HCT116 (cell line): ENCODE results near the gene ACOT9. TPM values are rescaled to one million over a fixed set of nuclear protein-coding genes. Genes with fewer than 3 reads are reported as not detected.

Source experiments
- ATAC-seq: fragments of 200-7000 bp; cut with Tn5 transposase; 2 replicates; pipeline ENCODE4 v1.9.1; 2020; ENCODE audit warnings: mild to moderate bottlenecking, moderate library complexity
- BruUV-seq: library from RNA; stranded (reverse); fragments of 400-500 nt; replicated peaks from 2 replicates; lab custom pipeline; 2021; lab: Mats Ljungman, UMichigan
- CTCF ChIA-PET: fragments of 300-600 bp; sonication (Branson Sonifier 250); formaldehyde crosslinking; loops from one replicate; lab custom pipeline; 2021; ENCODE audit warnings: antibody characterized with exemption; lab: Charles Lee
- POLR2A ChIA-PET: fragments of 300-600, 350-600 bp; sonication (Branson Sonifier 250); formaldehyde crosslinking; loops from one replicate; lab custom pipeline; 2021; ENCODE audit warnings: antibody characterized with exemption; lab: Charles Lee
- RAD21 ChIA-PET, 2 experiments: fragments of 300-600 bp; sonication (Branson Sonifier 250); formaldehyde crosslinking; loops; one replicate each; lab custom pipeline; 2023; ENCODE audit warnings: low total read pairs in 2 of 2; ENCODE audit not compliant: uncharacterized antibody in 2 of 2, unreplicated experiment in 2 of 2, low non-redundant PET in 1 of 2; lab: Charles Lee
- DNase-seq: peaks from one replicate; pipeline ENCODE4 v3.0.0-alpha.2; 2010; ENCODE audit warnings: low read depth, low spot score
- H2AFZ ChIP-seq: fragments of 200-600 bp; shearing (Covaris generic), sonication (generic); 2 replicates; pipeline ENCODE4 v1.6.1; 2017; ENCODE audit warnings: low read depth, mixed run types, mixed read lengths, antibody characterized with exemption, low read length; ENCODE audit not compliant: poor library complexity, severe bottlenecking
- H3K27ac ChIP-seq: 2 replicates; pipeline ENCODE4 v1.5.1; 2012; ENCODE audit warnings: low read depth, low read length
- H3K27me3 ChIP-seq: fragments of 200-600 bp; sonication (generic); 2 replicates; pipeline ENCODE4 v1.6.1; 2016; ENCODE audit warnings: mixed run types, low read length, mixed read lengths; ENCODE audit not compliant: insufficient read depth
- H3K36me3 ChIP-seq, 2 experiments: fragments of 200-500 bp in 1 of 2; fragments of 200-600 bp in 1 of 2; sonication (Bioruptor generic) in 1 of 2; sonication (generic) in 1 of 2; 2 replicates each; pipeline versions ENCODE4 v1.5.1 to v1.6.1; 2014 to 2016; ENCODE audit warnings: low read length in 2 of 2, inconsistent platforms in 1 of 2, mixed read lengths in 1 of 2, mixed run types in 1 of 2; ENCODE audit not compliant: insufficient read depth in 2 of 2, control insufficient read depth in 1 of 2
- H3K4me1 ChIP-seq, 2 experiments: fragments of 200-600 bp in 1 of 2; sonication (generic) in 1 of 2; 2 replicates each; pipeline versions ENCODE4 v1.5.1 to v1.6.1; 2012 to 2017; ENCODE audit warnings: low read length in 2 of 2, inconsistent platforms in 1 of 2, mild to moderate bottlenecking in 1 of 2, mixed read lengths in 1 of 2, mixed run types in 1 of 2, moderate library complexity in 1 of 2; ENCODE audit not compliant: insufficient read depth in 2 of 2, control insufficient read depth in 1 of 2
- H3K4me2 ChIP-seq: fragments of 200-600 bp; sonication (generic); 2 replicates; pipeline ENCODE4 v1.6.1; 2017; ENCODE audit warnings: mixed run types, low read length, mixed read lengths
- H3K4me3 ChIP-seq, 2 experiments: fragments of 200-600 bp in 1 of 2; sonication (generic) in 1 of 2; replicated peaks in 1 of 2; 2 replicates each; pipeline ENCODE4 v1.5.1; 2011 to 2016; ENCODE audit warnings: low read length in 2 of 2, control low read depth in 1 of 2, low read depth in 1 of 2, mild to moderate bottlenecking in 1 of 2, mixed read lengths in 1 of 2, mixed run types in 1 of 2
- H3K79me2 ChIP-seq: fragments of 200-600 bp; sonication (generic); 2 replicates; pipeline ENCODE4 v1.6.1; 2017; ENCODE audit warnings: mild to moderate bottlenecking, mixed run types, low read length, moderate library complexity, mixed read lengths; ENCODE audit not compliant: insufficient read depth
- H3K9ac ChIP-seq: fragments of 200-600 bp; sonication (generic); 2 replicates; pipeline ENCODE4 v1.6.1; 2016; ENCODE audit warnings: low read length, mixed read lengths
- H3K9me2 ChIP-seq: fragments of 200-600 bp; sonication (generic), shearing (Covaris generic); 2 replicates; pipeline ENCODE4 v1.6.1; 2017; ENCODE audit warnings: mixed run types, mild to moderate bottlenecking, moderate library complexity; ENCODE audit not compliant: insufficient read depth
- H3K9me3 ChIP-seq, 2 experiments: fragments of 200-500 bp in 1 of 2; fragments of 200-600 bp in 1 of 2; sonication (Bioruptor generic) in 1 of 2; sonication (generic) in 1 of 2; 2 replicates each; pipeline ENCODE4 v1.6.1; 2014 to 2017; ENCODE audit warnings: low read length in 2 of 2, mixed read lengths in 2 of 2, inconsistent platforms in 1 of 2, low read depth in 1 of 2, mild to moderate bottlenecking in 1 of 2, mixed run types in 1 of 2, moderate library complexity in 1 of 2; ENCODE audit not compliant: control insufficient read depth in 1 of 2, insufficient read depth in 1 of 2
- H4K20me1 ChIP-seq: fragments of 200-600 bp; sonication (generic), shearing (Covaris generic); 2 replicates; pipeline ENCODE4 v1.6.1; 2017; ENCODE audit warnings: mixed run types, mild to moderate bottlenecking, moderate library complexity; ENCODE audit not compliant: insufficient read depth
- CEBPB ChIP-seq: IDR thresholded peaks from 2 replicates; pipeline ENCODE4 v1.6.1; 2012; ENCODE audit warnings: low read depth
- ELF1 ChIP-seq: IDR thresholded peaks from 2 replicates; pipeline ENCODE4 v1.6.1; 2012; ENCODE audit warnings: low read depth, borderline replicate concordance
- RAD21 ChIP-seq: IDR thresholded peaks from 2 replicates; pipeline ENCODE4 v1.6.1; 2012; ENCODE audit warnings: low read depth, mild to moderate bottlenecking
- SIN3A ChIP-seq: IDR thresholded peaks from 2 replicates; pipeline ENCODE4 v1.6.1; 2012; ENCODE audit warnings: low read depth
- SRF ChIP-seq: IDR thresholded peaks from 2 replicates; pipeline ENCODE4 v1.6.1; 2012; ENCODE audit warnings: low read depth
- TCF7L2 ChIP-seq: IDR thresholded peaks from 2 replicates; pipeline ENCODE4 v1.7.0; 2011; ENCODE audit warnings: borderline replicate concordance, inconsistent platforms; ENCODE audit not compliant: insufficient read depth, insufficient read length; ENCODE audit errors: extremely low read depth
- ZFX ChIP-seq: fragments of 450-650 bp; IDR thresholded peaks from 2 replicates; pipeline ENCODE4 v1.6.1; 2017
- intact Hi-C: fragments of 100-400 bp; cut with micrococcal nuclease; formaldehyde crosslinking; loops from 2 replicates; pipeline ENCODE4 v1.10.0; 2022
- total RNA-seq: library from RNA; stranded (reverse); gene quantifications from one replicate; pipeline ENCODE4 v1.2.1, GENCODE V29; 2021; ENCODE audit not compliant: unreplicated experiment
- TF ChIP-seq, protein P1 (sequence below): IDR thresholded peaks from 2 replicates; pipeline ENCODE4 v1.6.1; 2012
- TF ChIP-seq, protein P2 (sequence below), 3 experiments: fragments of 200-600 bp in 1 of 3; sonication (generic) in 1 of 3; IDR thresholded peaks in 2 of 3; conservative IDR thresholded peaks in 1 of 3; 2 replicates each; pipeline ENCODE4 v1.5.1; 2012 to 2017; ENCODE audit warnings: low read depth in 2 of 3, low read length in 2 of 3, antibody characterized with exemption in 1 of 3, borderline replicate concordance in 1 of 3, control low read depth in 1 of 3, mild to moderate bottlenecking in 1 of 3, mixed read lengths in 1 of 3, mixed run types in 1 of 3, moderate library complexity in 1 of 3; ENCODE audit not compliant: insufficient read depth in 1 of 3

Gene ACOT9
- total RNA-seq, 1 experiment from 2014 or later, result 59.7 TPM

- POLR2A ChIA-PET, result no interaction called here
- peak overlapping the region; percentile 85 for H2AFZ ChIP-seq
Measured at GRCh38 chrX:23756165-23756564, 13.1 kb upstream of the ACOT9 start.

More at GRCh38 chrX:23756165-23756564, 13.1 kb upstream of the ACOT9 start:
- no peaks in the 10 kb centered on the region for H3K9me2 ChIP-seq
- no peak overlapping the region for H3K4me3 ChIP-seq
- ATAC-seq (peak; percentile 52), DNase-seq (no peak)
- no peak overlapping the region for H3K27ac ChIP-seq
- no peaks in the 10 kb centered on the region for H4K20me1 ChIP-seq
- intact Hi-C loops, result loop anchor here (1.0 kb wide), 1 partner anchor 146 kb away; no protein-coding TSS in a partner anchor
- CTCF ChIA-PET, result no interaction called here
- no TSS peak for BruUV-seq
- H3K27me3 ChIP-seq, result no peaks in the 10 kb centered on the region
- H3K9ac ChIP-seq, result no peak overlapping the region
- TF ChIP-seq, protein P1, sequence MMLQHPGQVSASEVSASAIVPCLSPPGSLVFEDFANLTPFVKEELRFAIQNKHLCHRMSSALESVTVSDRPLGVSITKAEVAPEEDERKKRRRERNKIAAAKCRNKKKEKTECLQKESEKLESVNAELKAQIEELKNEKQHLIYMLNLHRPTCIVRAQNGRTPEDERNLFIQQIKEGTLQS, result no peak
- TF ChIP-seq TCF7L2 (no peak), SRF (no peak), CEBPB (no peak), ELF1 (no peak), RAD21 (peak; percentile 62), SIN3A (no peak), ZFX (no peak)
- TF ChIP-seq, protein P2, sequence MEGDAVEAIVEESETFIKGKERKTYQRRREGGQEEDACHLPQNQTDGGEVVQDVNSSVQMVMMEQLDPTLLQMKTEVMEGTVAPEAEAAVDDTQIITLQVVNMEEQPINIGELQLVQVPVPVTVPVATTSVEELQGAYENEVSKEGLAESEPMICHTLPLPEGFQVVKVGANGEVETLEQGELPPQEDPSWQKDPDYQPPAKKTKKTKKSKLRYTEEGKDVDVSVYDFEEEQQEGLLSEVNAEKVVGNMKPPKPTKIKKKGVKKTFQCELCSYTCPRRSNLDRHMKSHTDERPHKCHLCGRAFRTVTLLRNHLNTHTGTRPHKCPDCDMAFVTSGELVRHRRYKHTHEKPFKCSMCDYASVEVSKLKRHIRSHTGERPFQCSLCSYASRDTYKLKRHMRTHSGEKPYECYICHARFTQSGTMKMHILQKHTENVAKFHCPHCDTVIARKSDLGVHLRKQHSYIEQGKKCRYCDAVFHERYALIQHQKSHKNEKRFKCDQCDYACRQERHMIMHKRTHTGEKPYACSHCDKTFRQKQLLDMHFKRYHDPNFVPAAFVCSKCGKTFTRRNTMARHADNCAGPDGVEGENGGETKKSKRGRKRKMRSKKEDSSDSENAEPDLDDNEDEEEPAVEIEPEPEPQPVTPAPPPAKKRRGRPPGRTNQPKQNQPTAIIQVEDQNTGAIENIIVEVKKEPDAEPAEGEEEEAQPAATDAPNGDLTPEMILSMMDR (IDR thresholded peaks at IDR 0.05 in 2 of 3, conservative IDR thresholded peaks at IDR 0.05 in 1 of 3; ENCODE audit: borderline replicate concordance in 1 of 3, insufficient read depth in 1 of 3, low read depth in 2 of 3, low read length in 2 of 3), result peak; percentile 52 to 62 (median 58)
- H3K4me2 ChIP-seq, result 0 out of 2 replicates have a peak overlapping the region, but pooled peaks have one; percentile 28
- peaks cover 0 to 3% of the 10 kb centered on the region in 2 experiments; a peak in 1 of 4 replicates for H3K4me1 ChIP-seq
- H3K9me3 ChIP-seq, result no peaks in the 10 kb centered on the region
- RAD21 ChIA-PET, result no interaction called here
- H3K36me3 ChIP-seq, result no peaks in the 10 kb centered on the region
- H3K79me2 ChIP-seq, result no peaks in the 10 kb centered on the region
